ENCODE measurements around the gene KL. TPM values are rescaled to one million over a fixed set of nuclear protein-coding genes. Genes with fewer than 3 reads are reported as not detected.
A peak's percentile ranks its signal among the peaks of the same experiment; 100 is the strongest.

KL gene
- total RNA-seq, 1 donor from 2014 or later: not detected

DNA sequence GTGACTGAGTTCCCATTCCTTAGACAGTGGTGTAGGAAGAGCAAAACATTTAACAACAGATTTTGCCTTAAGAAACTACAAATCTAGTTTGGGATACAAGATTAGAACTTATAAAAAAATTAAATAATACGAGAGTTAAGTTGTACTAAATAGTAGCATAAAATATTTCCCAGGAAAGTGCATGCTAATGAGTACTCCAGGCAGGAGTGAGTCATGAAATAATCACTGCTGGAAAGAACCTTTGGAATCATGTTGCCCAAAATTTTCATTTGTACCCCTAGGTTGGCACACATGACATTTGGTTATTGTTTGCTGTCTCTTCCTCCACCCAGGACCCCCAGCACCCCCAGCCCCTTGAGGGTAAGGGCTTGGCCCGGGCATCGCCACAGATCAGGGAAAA is 26.3 kb upstream of the KL start:
- Histone ChIP-seq H3K27me3 (no peaks in the 10 kb centered on the region), H3K9ac (no peak overlapping the region), H3K27ac (no peak overlapping the region), H4K20me1 (ENCODE audit: low read depth) (no peaks in the 10 kb centered on the region), H3K9me3 (ENCODE audit: low read depth) (no peaks in the 10 kb centered on the region), H2AFZ (replicated peaks) (no peak overlapping the region), H3K36me3 (no peaks in the 10 kb centered on the region), H3K4me3 (no peak overlapping the region), H3K4me1 (no peaks in the 10 kb centered on the region), H3K4me2 (no peak overlapping the region), H3F3A (ENCODE audit: low read depth) (no peaks in the 10 kb centered on the region), H3K79me2 (ENCODE audit: low read depth) (no peaks in the 10 kb centered on the region)
- DNase-seq (ENCODE audit: low spot score): no peak
- no peak overlapping the region for H3K27ac Mint-ChIP-seq
- H3K4me3 Mint-ChIP-seq: no peak overlapping the region
- no peak for TF ChIP-seq EZH2 (IDR thresholded peaks at IDR 0.05)
- H3K27me3 Mint-ChIP-seq (ENCODE audit: insufficient read depth, low read depth): peaks cover 6% of the 10 kb centered on the region
- no peaks in the 10 kb centered on the region for H3K4me1 Mint-ChIP-seq
- H3K9me3 Mint-ChIP-seq: peaks cover 2% of the 10 kb centered on the region
- peaks cover 2% of the 10 kb centered on the region for H3K36me3 Mint-ChIP-seq

- H2AFZ ChIP-seq (replicated peaks): no peak overlapping the region
- no peaks in the 10 kb centered on the region for H3K79me2 ChIP-seq (ENCODE audit: low read depth)
- no peak for DNase-seq (ENCODE audit: low spot score)
- Mint-ChIP-seq H3K9me3 (no peaks in the 10 kb centered on the region), H3K36me3 (no peaks in the 10 kb centered on the region), H3K27me3 (ENCODE audit: insufficient read depth, low read depth) (peaks cover 2% of the 10 kb centered on the region), H3K27ac (peak overlapping the region; percentile 30), H3K4me3 (no peak overlapping the region), H3K4me1 (no peaks in the 10 kb centered on the region)
- no peaks in the 10 kb centered on the region for H3K4me1 ChIP-seq
- H3K27me3 ChIP-seq: no peaks in the 10 kb centered on the region
- H3K36me3 ChIP-seq: no peaks in the 10 kb centered on the region
- H3K9me3 ChIP-seq (ENCODE audit: low read depth): no peaks in the 10 kb centered on the region
- H3K4me2 ChIP-seq: no peak overlapping the region
- H4K20me1 ChIP-seq (ENCODE audit: low read depth): no peaks in the 10 kb centered on the region
- H3K9ac ChIP-seq: no peak overlapping the region
- no peaks in the 10 kb centered on the region for H3F3A ChIP-seq (ENCODE audit: low read depth)
- TF ChIP-seq EZH2phosphoT487 (IDR thresholded peaks at IDR 0.05) (no peak), EZH2 (IDR thresholded peaks at IDR 0.05) (no peak), CTCF (IDR thresholded peaks at IDR 0.05) (no peak)
- H3K4me3 ChIP-seq: no peak overlapping the region
- H3K27ac ChIP-seq: no peak overlapping the region
Observed at GRCh38 chr13:32993145-32993544, 23.1 kb upstream of the KL start.

GRCh38 chr13:32997399-32997798 is 18.8 kb upstream of the KL start:
- Histone ChIP-seq H3K4me3 (no peak overlapping the region), H4K20me1 (ENCODE audit: low read depth) (no peaks in the 10 kb centered on the region), H3K4me2 (no peak overlapping the region), H3K4me1 (no peaks in the 10 kb centered on the region), H3K9ac (no peak overlapping the region), H2AFZ (replicated peaks) (no peak overlapping the region), H3K79me2 (ENCODE audit: low read depth) (no peaks in the 10 kb centered on the region), H3K36me3 (no peaks in the 10 kb centered on the region), H3K27ac (no peak overlapping the region), H3F3A (ENCODE audit: low read depth) (no peaks in the 10 kb centered on the region), H3K9me3 (ENCODE audit: low read depth) (no peaks in the 10 kb centered on the region), H3K27me3 (no peaks in the 10 kb centered on the region)
- H3K27ac Mint-ChIP-seq: no peak overlapping the region
- TF ChIP-seq CTCF (IDR thresholded peaks at IDR 0.05) (no peak), EZH2 (IDR thresholded peaks at IDR 0.05) (no peak), EZH2phosphoT487 (IDR thresholded peaks at IDR 0.05) (no peak)
- H3K36me3 Mint-ChIP-seq: no peaks in the 10 kb centered on the region
- no peak for DNase-seq (ENCODE audit: low spot score)
- no peaks in the 10 kb centered on the region for H3K9me3 Mint-ChIP-seq
- H3K27me3 Mint-ChIP-seq (ENCODE audit: insufficient read depth, low read depth): no peaks in the 10 kb centered on the region
- H3K4me1 Mint-ChIP-seq: no peaks in the 10 kb centered on the region
- H3K4me3 Mint-ChIP-seq: no peak overlapping the region

GRCh38 chr13:32998966-32999365 is 17.3 kb upstream of the KL start:
- H3K27ac Mint-ChIP-seq: no peak overlapping the region

More at GRCh38 chr13:32998966-32999365, 17.3 kb upstream of the KL start:
- Histone ChIP-seq H3K36me3 (no peaks in the 10 kb centered on the region), H3K79me2 (ENCODE audit: low read depth) (no peaks in the 10 kb centered on the region), H3K4me3 (no peak overlapping the region), H4K20me1 (ENCODE audit: low read depth) (no peaks in the 10 kb centered on the region), H2AFZ (replicated peaks) (no peak overlapping the region), H3K27ac (no peak overlapping the region), H3K9ac (no peak overlapping the region), H3K4me1 (no peaks in the 10 kb centered on the region), H3K4me2 (no peak overlapping the region), H3K9me3 (ENCODE audit: low read depth) (no peaks in the 10 kb centered on the region), H3K27me3 (no peaks in the 10 kb centered on the region), H3F3A (ENCODE audit: low read depth) (no peaks in the 10 kb centered on the region)
- Mint-ChIP-seq H3K4me1 (peaks cover 6% of the 10 kb centered on the region), H3K36me3 (no peaks in the 10 kb centered on the region), H3K9me3 (peaks cover 2% of the 10 kb centered on the region), H3K27me3 (ENCODE audit: insufficient read depth, low read depth) (no peaks in the 10 kb centered on the region), H3K4me3 (no peak overlapping the region)
- TF ChIP-seq CTCF (IDR thresholded peaks at IDR 0.05) (no peak), EZH2 (IDR thresholded peaks at IDR 0.05) (no peak), EZH2phosphoT487 (IDR thresholded peaks at IDR 0.05) (no peak)
- no peak for DNase-seq (ENCODE audit: low spot score)
